NT2/D1 (cell line): ENCODE results near the gene BNC2.

ENCODE experiments used
- YY1 ChIP-seq: IDR thresholded peaks from 2 replicates; pipeline ENCODE4 v1.6.1; 2011; ENCODE audit not compliant: insufficient read length, insufficient read depth
- ZNF274 ChIP-seq: IDR thresholded peaks from 2 replicates; pipeline ENCODE4 v1.6.1; 2011; ENCODE audit warnings: mild to moderate bottlenecking, low read depth, low read length

- TF ChIP-seq YY1 (no peak), ZNF274 (no peak)
Observed at GRCh38 chr9:16360247-16360646, 510.2 kb downstream of the BNC2 start.
